ENCODE data around the gene HDHD3.

DNA sequence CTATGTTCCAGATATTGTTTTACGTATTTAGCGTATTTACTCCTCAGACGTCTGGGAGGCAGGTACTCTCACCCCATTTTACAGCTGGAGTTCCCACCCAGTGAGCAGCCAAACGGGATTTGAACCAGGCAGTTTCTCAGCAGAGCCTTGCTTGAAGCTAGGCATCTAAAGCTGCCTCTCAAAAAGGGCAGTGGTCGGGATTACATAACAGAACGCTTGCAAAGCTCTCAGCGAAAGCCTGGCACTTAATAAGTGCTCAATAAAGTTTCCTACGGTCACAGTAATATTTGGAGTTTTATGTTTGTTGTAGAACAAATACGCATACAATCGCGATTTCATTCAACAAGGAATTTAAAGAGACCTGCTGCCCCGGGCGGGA is 27.7 kb downstream of the HDHD3 start:
- TF ChIP-seq POLR2AphosphoS5 (IDR thresholded peaks at IDR 0.05), result no peak
- no peak for TF ChIP-seq POLR2A (IDR thresholded peaks at IDR 0.05)
- TF ChIP-seq, protein P1, sequence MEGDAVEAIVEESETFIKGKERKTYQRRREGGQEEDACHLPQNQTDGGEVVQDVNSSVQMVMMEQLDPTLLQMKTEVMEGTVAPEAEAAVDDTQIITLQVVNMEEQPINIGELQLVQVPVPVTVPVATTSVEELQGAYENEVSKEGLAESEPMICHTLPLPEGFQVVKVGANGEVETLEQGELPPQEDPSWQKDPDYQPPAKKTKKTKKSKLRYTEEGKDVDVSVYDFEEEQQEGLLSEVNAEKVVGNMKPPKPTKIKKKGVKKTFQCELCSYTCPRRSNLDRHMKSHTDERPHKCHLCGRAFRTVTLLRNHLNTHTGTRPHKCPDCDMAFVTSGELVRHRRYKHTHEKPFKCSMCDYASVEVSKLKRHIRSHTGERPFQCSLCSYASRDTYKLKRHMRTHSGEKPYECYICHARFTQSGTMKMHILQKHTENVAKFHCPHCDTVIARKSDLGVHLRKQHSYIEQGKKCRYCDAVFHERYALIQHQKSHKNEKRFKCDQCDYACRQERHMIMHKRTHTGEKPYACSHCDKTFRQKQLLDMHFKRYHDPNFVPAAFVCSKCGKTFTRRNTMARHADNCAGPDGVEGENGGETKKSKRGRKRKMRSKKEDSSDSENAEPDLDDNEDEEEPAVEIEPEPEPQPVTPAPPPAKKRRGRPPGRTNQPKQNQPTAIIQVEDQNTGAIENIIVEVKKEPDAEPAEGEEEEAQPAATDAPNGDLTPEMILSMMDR (IDR thresholded peaks at IDR 0.05), result no peak
- no peak for TF ChIP-seq EP300 (IDR thresholded peaks at IDR 0.05)
